Uterus (tissue), 4 donors: Measurements from ENCODE around the gene DNAAF3. TPM values are rescaled to one million over a fixed set of nuclear protein-coding genes. Genes with fewer than 3 reads are reported as not detected.
A peak's percentile ranks its signal among the peaks of the same experiment; 100 is the strongest.

Experiments used
- DNase-seq, 2 donors: peaks; one replicate each; pipeline ENCODE4 v3.0.0-alpha.2; 2019 to 2020
- H3K27ac ChIP-seq, 2 donors: fragments of 200-600 bp; sonication (generic); 1 replicate in 1 of 2; 2 replicates in 1 of 2; pipeline ENCODE4 v1.5.1; 2016 to 2018
- H3K27me3 ChIP-seq, 2 donors: fragments of 200-600 bp; sonication (generic); one replicate each; pipeline ENCODE4 v1.5.1; 2018 to 2019; ENCODE audit warnings: control low read depth in 1 of 2
- H3K36me3 ChIP-seq, 2 donors: fragments of 200-600 bp; sonication (generic); one replicate each; pipeline ENCODE4 v1.5.1; 2019; ENCODE audit warnings: control low read depth in 1 of 2
- H3K4me1 ChIP-seq, 2 donors: fragments of 200-600 bp; sonication (generic); one replicate each; pipeline ENCODE4 v1.5.1; 2018 to 2019; ENCODE audit warnings: control low read depth in 1 of 2
- H3K4me3 ChIP-seq, 2 donors: fragments of 200-600 bp; sonication (generic); 1 replicate in 1 of 2; 2 replicates in 1 of 2; pipeline ENCODE4 v1.5.1; 2018 to 2019; ENCODE audit warnings: mild to moderate bottlenecking in 1 of 2
- H3K9me3 ChIP-seq, 2 donors: fragments of 200-600 bp; sonication (generic); one replicate each; pipeline ENCODE4 v1.5.1; 2019; ENCODE audit warnings: control low read depth in 1 of 2
- CTCF ChIP-seq, 4 experiments: fragments of 200-600 bp in 2 of 4; fragments of 450-650 bp in 2 of 4; sonication (generic) in 2 of 4; IDR thresholded peaks; one replicate each; pipeline ENCODE4 v1.5.1; 2016 to 2019; ENCODE audit warnings: antibody characterized with exemption in 4 of 4, mild to moderate bottlenecking in 2 of 4, moderate library complexity in 1 of 4
- POLR2A ChIP-seq, 2 donors: fragments of 450-650 bp; IDR thresholded peaks; one replicate each; pipeline ENCODE4 v1.6.1; 2016; ENCODE audit warnings: antibody characterized with exemption in 2 of 2, mild to moderate bottlenecking in 1 of 2, moderate library complexity in 1 of 2
- intact Hi-C: fragments of 100-400 bp; cut with DNase I; formaldehyde crosslinking; loops from one replicate; pipeline ENCODE4 v1.15.1; 2023; ENCODE audit warnings: low total_unique reads
- total RNA-seq, 4 donors: library from RNA; depleted of rRNA in 3 of 4; stranded (reverse); fragments of >200 nt in 3 of 4; gene quantifications; one replicate each; pipeline versions ENCODE4 v1.1.0 to v1.2.4, GENCODE V29; 2014 to 2023
- donor health status: DM: yes; HTN: yes; CAD: no.

The DNAAF3 gene
- total RNA-seq, 4 donors from 2014 or later = 3.1 to 4.4 (median 3.9) TPM; not detected in 1

- Histone ChIP-seq H3K27ac (no peak overlapping the region), H3K4me1 (no peaks in the 10 kb centered on the region), H3K9me3 (no peaks in the 10 kb centered on the region), H3K4me3 (no peak overlapping the region), H3K36me3 (no peaks in the 10 kb centered on the region), H3K27me3 (no peaks in the 10 kb centered on the region)
- no peak for DNase-seq
- TF ChIP-seq CTCF (IDR thresholded peaks at IDR 0.05) (no peak), POLR2A (IDR thresholded peaks at IDR 0.05) (no peak)
- intact Hi-C loops = no loop called here
Measured at GRCh38 chr19:55197528-55197927, 31.1 kb upstream of the DNAAF3 start.

- Histone ChIP-seq H3K9me3 (no peaks in the 10 kb centered on the region), H3K27me3 (no peaks in the 10 kb centered on the region), H3K4me1 (no peaks in the 10 kb centered on the region), H3K36me3 (no peaks in the 10 kb centered on the region), H3K27ac (no peak overlapping the region), H3K4me3 (no peak overlapping the region)
- no peak for DNase-seq
- no peak for TF ChIP-seq CTCF (IDR thresholded peaks at IDR 0.05)
- no peak for TF ChIP-seq POLR2A (IDR thresholded peaks at IDR 0.05)
- intact Hi-C loops = no loop called here
Measured at GRCh38 chr19:55196803-55197202, 30.4 kb upstream of the DNAAF3 start.

- no peaks in the 10 kb centered on the region for H3K36me3 ChIP-seq
- no peaks in the 10 kb centered on the region for H3K9me3 ChIP-seq
- H3K27ac ChIP-seq = no peak overlapping the region
- TF ChIP-seq POLR2A (IDR thresholded peaks at IDR 0.05) = no peak
- DNase-seq = no peak
- H3K27me3 ChIP-seq = no peaks in the 10 kb centered on the region
- intact Hi-C loops = no loop called here
- H3K4me1 ChIP-seq = no peaks in the 10 kb centered on the region
- no peak overlapping the region for H3K4me3 ChIP-seq
Measured at GRCh38 chr19:55193481-55193880, 27.1 kb upstream of the DNAAF3 start.

GRCh38 chr19:55189403-55189835 is 23.0 kb upstream of the DNAAF3 start:
- no peak overlapping the region for H3K4me3 ChIP-seq
- H3K36me3 ChIP-seq = no peaks in the 10 kb centered on the region
- intact Hi-C loops = no loop called here
- TF ChIP-seq POLR2A (IDR thresholded peaks at IDR 0.05) = no peak
- TF ChIP-seq CTCF (IDR thresholded peaks at IDR 0.05) = no peak
- H3K9me3 ChIP-seq = no peaks in the 10 kb centered on the region
- H3K27me3 ChIP-seq = no peaks in the 10 kb centered on the region
- peak; percentile 31 to 52 for DNase-seq
- H3K4me1 ChIP-seq = no peaks in the 10 kb centered on the region
- peak overlapping the region in 1 of 2 donors; percentile 48 for H3K27ac ChIP-seq

GRCh38 chr19:55188625-55189024 is 22.2 kb upstream of the DNAAF3 start:
- Histone ChIP-seq H3K27me3 (no peaks in the 10 kb centered on the region), H3K36me3 (no peaks in the 10 kb centered on the region), H3K27ac (peak overlapping the region in 1 of 2 donors; percentile 48), H3K9me3 (no peaks in the 10 kb centered on the region), H3K4me3 (no peak overlapping the region), H3K4me1 (no peaks in the 10 kb centered on the region)
- TF ChIP-seq POLR2A (IDR thresholded peaks at IDR 0.05) (no peak), CTCF (IDR thresholded peaks at IDR 0.05) (no peak)
- no peak for DNase-seq
- intact Hi-C loops = no loop called here

GRCh38 chr19:55186080-55186479 is 19.7 kb upstream of the DNAAF3 start:
- H3K36me3 ChIP-seq = no peaks in the 10 kb centered on the region
- intact Hi-C loops = no loop called here
- no peaks in the 10 kb centered on the region for H3K4me1 ChIP-seq
- TF ChIP-seq POLR2A (IDR thresholded peaks at IDR 0.05) = no peak
- TF ChIP-seq CTCF (IDR thresholded peaks at IDR 0.05) = no peak
- H3K9me3 ChIP-seq = no peaks in the 10 kb centered on the region
- no peak overlapping the region for H3K4me3 ChIP-seq
- H3K27ac ChIP-seq = no peak overlapping the region
- no peak for DNase-seq
- H3K27me3 ChIP-seq = no peaks in the 10 kb centered on the region
